Dermis blood vessel endothelial cell (primary cell): ENCODE data around the gene GP9. TPM values are rescaled to one million over a fixed set of nuclear protein-coding genes. Genes with fewer than 3 reads are reported as not detected.
A peak's percentile ranks its signal among the peaks of the same experiment; 100 is the strongest.
"Not testable (repeated sequence)": the region's sequence is repeated elsewhere in the genome, so short reads cannot be mapped to it uniquely, and the experiment has no call there.

Source experiments
- DNase-seq: peaks from one replicate; pipeline ENCODE4 v3.0.0; 2010
- total RNA-seq: library from RNA; depleted of rRNA; stranded (reverse); fragments of >200 nt; gene quantifications from 2 replicates; pipeline ENCODE4 v1.2.3, GENCODE V29; 2014

The GP9 gene
- total RNA-seq, 1 donor from 2014 or later, result not detected

DNA sequence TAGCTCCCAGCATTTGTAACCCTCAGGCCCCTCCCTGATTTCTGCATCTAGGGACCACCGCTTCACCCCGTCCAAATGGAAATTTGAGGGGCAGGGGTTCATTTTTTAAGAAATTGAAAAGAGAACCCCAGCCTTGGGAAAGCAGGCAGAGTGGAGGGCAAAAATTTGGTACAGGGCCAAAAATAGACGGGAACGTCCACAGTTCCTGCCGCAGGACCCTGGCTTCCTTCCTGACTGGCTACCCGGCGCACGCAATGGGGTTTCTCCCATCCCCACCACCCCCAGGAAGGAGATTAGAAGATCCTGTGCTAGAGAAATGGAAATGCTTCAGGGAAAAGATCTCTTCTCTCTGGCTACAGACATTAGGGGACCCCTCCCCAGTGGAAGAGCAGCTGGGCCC is 20.9 kb downstream of the GP9 start:
- DNase-seq, result no peak

DNA sequence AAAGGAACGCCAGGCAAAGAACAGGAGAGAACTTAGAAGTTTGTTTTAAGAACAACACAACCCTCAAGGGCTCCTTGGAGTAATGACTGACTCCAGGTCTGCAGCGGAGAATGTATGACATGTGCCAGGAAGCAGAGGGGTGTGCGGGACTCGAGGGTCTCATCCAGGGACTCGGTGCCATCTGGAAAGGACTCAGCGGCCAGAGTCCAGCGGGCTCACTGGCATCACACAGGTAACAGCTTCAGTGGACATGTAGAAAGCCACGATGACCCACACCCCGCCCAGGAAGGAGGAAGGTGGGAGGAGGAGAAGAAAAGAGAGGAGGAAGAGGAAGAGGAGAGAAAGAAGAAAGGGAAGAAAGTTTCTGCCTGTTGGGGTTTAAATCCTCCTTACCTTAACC is 21.4 kb downstream of the GP9 start:
- no peak for DNase-seq

DNA sequence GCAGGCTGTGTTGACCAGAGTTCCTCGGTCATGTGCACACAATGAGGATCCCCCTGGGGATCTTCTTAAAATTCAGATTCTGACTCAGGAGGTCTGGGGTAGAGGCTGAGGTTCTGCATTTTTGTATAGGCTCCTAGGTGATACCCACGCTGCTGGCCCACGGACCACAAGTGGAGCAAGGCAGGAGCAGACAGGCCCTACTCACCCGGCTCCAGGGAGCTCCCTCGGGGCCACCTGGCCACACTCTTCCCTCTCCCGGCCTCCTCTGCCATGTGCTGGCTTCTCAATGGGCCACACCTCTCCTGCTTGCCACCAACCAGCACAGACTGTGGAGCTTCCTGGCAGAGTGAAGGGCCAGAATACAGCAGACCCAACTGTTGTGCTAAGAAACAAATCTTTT is 23.9 kb downstream of the GP9 start:
- DNase-seq, result no peak

DNA sequence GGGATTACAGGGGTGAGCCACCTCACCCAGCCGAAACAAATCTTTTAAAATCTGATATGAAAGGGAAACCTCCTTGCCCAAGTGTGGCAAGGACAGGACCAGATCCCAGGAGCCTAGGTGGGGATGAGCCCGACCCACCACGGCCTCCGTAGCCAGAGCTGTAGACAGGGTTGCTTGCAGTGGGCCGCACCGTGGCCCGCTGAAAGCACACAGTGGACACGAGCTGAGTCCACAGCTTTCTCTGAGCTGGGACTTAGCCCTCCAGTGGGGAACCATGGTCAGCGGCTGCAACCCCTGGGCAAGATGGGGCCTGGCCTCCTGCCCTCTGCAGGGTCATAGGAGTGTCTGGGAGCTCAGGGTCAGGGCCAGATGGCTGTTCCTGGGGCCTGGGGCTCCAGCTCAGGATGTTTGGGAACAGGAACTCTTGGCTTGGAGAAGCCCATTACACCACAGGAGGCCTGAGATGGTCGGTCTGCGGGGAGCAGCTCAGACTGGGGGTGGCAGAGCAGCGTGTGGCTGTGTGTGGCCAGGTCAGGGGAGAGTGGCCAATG is 24.7 kb downstream of the GP9 start:
- DNase-seq, result no peak

DNA sequence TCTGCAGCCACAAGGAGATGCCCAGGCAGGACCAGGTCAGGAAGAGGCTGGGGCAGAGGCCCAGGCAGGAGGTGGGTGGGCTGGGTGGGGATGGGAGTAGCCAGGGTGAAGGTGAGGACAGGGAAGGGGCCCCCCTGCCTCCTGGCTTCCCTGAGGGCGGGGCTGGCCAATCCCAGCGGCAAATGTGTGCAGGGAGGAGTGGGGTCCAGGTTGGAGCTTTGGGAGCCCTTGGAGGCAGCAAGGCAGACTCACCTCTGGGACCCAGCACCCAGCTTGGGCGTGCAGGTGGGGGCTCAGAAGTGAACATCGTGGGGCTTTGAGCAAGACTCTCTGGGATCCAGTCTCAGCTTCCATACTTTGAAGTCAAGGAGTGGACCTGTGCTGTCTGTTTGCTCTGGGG is 25.2 kb downstream of the GP9 start:
- DNase-seq, result no peak

DNA sequence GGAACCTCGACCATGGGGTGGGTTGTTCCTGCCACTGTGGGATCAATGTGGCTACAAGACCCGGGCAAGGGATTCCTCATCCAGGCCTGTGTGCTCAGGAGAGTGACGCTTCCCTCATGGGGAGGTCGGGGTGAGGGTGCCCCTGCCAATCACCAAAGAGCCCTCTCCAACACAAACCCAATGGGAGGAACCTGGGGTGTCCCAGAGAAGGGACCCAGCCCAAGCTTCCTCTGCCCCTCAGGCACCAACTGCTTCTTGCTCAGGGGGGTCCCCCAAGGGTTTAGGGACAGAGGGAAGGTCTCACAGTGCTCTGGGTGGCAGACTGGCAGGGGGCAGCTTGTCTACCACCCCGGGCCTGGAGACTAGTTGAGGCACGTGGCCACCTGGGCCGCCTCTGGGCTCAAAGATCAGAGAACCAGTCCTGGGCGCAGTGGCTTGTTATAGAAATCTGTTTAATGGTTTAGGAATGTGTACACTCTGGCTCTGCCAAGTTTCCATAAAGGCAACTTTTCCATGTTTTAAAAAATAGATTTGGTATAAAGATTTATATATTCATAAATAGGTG is 26.6 kb downstream of the GP9 start:
- DNase-seq, result peak; percentile 63

DNA sequence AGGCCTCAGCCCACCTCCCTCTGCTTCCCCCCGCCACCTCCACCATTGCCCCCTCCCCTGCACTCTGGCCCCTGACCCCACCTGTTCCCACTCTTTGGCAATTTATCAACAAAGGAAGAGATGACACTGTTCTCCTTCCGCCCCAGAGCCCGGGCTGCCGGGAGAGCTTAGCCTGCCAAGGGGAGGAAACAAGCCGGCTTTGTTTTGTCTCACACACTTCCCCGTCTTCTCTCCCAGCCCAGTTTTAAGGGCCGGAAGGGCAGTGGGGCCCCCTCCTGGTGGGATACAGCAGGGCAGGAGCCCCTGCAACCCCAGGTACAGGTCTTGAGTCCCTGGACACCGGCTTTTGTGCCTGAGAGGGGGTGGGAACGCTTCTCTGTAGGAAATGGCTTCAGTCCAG is 27.3 kb downstream of the GP9 start:
- DNase-seq, result peak; percentile 79

DNA sequence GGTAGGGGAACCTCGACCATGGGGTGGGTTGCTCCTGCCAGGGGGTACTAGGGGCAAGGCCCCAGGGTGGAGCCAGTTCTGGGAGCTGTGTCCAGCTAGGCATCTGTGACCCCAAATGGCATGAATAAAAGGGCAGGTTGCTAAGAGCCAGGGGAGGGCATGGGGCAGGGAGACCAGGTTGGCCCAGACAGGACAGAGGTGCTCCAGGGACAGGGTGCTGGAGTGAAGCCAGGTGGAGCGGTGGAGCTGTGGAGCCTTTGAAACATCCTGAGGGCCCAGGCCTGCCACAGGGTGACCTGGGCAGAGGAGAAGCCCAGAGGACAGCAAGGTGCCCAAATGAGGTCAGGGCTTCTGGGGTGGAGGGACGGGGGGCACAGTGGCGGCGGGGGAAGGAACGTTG is 27.7 kb downstream of the GP9 start:
- DNase-seq, result not testable (repeated sequence)

DNA sequence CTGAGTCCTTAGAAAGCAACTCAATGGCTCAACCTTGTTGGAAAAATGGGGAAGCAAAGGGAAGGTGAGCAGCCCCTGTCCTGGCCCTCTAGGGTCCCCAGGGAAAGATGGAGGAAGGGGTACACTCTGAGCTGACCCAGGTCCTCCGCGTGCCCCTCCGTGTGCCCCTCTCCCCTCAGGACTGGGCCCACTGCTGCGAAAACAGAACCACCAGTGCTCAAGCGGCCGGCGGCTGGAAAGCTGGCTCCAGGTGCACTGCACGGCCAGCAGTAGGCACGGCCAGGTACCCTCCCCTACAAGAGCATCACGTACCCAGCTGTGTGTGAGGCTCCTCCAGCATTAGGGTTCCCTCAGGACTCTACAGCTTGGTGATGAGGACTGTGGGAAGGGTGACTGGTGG is 34.7 kb downstream of the GP9 start:
- no peak for DNase-seq

DNA sequence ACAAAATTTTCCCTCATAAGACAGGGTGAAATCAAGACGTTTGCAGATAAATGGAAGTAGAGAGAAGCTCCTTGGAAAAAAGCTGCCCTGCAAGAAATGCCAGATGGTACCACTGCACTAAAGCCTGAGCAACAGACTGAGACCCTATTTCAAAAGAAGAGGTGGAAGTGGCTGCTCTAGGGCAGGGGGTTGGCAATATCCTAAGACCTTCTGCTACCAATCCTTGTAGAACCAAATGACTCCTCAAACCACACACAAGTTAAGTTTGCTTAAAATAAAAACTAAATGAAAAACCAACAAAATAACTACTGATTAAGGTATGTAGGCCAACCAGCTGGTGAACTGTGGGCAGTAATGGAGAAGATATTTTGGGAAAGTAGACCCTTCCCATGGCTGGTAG is 39.7 kb downstream of the GP9 start:
- no peak for DNase-seq

DNA sequence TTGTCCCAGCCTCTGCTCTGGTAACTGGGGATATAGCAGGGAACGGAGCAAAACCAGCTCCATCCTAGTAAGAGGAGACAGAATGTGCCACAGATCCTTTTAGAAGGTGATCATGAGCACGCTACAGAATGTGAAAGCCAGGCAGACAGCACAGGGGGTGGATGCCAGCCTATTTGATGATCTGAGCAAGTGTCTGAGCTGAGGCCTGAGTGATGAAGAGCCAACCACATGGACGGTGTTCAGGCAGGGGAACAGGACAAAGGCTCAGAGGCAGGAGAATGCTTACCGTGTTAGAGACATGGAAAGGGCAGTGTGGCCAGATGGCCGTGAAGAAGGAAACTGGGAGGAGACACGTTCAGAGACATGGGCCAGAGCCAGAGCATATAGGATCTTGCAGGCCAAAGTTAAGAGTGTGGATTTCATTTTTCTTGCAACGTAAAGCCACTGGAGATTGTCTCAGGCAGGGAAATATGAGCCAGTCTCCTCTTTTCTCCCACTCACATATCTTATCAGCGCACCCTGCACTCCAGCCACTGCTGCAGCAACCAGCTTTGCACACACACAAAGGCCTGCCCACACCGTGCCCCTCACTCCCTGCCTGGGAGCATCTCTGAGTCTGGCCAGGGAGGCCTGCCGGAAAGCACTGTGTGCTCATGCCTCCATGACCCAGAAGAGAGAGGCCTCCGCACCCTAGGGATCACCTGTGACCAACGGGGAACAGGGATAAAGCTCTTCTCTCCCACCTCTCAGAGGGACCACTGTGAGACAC is 41.0 kb downstream of the GP9 start:
- DNase-seq, result no peak

DNA sequence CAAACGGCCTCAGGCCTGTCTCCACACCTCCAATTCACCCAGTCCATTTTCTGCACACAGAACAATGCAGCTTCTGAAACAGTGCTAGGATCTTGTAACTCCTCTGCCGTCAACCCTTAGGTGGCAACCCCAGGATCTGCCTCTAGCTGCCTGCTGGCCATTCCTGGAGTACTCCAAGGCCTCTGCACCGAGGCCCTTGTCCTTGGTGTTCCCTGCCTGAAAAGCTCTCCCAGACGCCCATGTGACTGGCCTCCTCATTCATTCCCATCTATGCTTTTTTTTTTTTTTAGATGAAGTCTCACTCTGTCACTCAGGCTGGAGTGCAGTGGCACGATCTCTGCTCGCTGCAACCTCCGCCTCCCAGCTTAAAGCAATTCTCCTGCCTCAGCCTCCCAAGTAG is 42.7 kb downstream of the GP9 start:
- DNase-seq, result no peak

DNA sequence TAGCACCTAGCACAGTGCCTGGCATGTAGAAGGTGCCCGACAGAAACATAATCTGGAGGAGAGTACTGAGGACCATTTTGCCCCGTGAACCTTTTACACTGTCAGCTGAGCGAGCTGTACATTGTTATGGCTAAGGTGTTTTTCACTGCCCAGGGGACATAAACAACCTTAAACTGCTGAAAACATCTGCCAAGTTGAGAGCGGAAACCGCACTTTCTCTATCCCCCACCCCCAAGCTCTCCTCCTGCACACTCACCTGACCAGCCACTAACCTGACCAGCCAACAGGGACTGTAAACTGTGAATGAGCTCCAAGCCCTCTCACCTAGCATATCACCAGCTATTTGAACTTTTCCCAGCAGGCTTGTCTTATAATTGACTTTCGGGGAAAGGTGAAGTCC is 43.5 kb downstream of the GP9 start:
- DNase-seq, result no peak

DNA sequence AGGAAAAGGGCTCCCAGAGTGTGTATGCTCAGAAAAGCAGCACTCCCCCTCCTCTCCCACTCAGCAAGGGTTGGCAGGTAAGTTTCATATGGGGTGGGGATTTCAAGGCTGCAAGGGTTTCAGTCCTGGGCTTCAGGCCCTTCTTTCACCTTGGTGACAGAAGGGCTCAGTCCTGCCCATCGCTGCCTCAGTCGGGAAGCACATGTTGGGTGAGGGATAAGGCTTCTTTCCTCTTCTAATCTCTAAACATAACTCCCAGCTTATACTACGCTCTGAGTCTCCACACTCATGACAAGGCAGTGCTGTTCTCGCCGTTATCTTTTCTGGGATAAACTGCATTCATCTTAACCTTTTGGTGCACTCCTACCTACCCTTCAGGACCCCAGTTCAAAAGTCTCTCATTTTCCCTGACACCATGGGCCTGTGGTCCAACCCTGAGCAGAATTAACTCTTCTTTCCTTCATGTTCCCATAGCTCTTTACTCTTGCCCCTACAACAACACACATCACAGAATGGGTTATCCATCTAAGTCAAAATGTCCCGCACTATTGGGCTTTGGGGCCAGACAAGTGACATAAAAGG is 44.0 kb downstream of the GP9 start:
- DNase-seq, result no peak

DNA sequence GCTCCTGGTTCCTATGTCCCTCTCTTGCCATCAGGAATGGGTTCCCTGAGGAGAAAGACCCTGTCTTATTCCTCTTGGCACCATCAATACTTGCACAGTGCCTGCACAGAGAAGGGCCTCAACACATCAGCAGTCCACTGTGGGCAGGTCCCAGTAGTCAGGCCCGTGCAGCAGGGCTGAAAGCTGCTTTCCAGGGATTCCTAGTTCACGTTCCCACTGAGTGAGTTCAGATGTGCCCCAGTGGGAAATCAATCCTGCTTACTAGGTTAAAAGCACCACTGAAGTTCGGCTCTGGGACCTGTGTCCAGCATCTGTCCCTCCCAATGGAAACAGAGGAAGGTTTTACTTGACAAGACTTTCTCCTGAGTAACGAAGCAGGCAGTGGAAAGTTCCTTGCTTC is 45.3 kb downstream of the GP9 start:
- no peak for DNase-seq

DNA sequence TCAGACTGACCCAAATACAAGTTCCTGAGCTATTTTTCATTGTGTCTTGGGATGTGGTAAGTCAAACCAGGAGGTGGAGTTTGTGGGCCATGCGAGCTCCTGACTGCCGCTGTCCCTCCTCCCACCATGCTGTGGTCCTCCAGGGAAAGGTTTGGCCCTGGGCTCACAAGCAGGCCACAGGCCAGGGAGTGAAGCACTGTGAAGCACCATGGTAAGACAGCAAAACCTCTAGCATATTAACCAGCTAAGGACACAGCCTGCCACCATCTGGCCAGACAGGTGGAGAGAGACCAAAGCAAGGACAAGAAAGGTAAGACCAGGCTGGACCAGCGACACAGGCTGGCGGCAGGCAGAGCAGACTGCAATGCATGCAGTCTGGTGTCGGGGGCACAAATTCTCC is 45.7 kb downstream of the GP9 start:
- DNase-seq, result no peak

DNA sequence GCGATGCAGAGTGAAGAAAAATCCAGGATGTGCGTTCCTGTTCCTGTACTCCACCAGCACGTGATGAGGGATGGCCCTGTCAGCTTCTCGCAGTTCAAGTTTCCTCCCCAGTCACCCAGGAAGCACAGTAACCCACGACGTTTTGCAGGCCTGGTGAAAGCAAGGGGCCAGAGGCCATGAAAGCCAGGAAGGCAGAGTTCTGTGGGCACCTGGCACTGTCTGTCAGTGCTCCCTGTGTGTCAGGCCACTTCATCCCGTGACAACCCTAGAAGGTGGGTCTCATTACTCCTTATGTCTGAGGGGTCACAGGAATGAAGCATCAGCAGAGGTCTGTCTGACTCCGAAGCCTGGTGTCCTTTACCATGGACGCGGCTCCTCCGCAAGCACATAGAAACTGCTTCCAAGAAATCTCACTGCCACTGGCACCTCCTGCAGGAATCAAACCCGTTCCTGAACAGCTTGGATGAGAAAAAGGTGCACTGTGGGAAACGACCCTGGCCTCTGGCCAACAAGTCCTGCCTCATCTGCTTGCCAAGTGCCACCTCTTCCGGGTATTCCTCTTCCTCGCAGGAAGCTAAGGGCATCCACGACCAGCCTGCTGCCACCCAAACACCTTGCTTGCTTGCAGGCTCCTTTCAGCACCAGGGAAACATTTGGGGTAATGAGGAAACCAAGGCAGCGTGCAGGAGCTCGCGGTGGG is 46.4 kb downstream of the GP9 start:
- peak; percentile 23 for DNase-seq

DNA sequence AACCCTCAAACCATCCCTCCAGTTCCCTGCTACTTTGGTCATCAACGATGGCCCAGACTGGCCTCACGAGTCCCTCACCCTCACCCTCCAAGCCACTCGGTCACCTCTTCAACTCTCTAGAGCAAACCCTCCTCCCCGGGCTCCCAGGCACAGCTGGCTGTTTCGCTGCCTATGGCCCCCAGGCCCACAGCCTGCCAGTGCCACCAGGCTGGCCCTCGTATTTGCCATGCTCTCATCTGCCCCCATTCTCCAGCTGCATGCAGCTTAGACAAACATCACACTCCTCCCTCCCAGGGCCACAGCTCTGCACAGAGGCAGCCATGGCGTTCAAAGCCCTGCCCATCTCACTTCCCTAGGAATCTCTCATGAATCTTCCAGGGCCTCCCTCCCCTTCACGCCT is 47.2 kb downstream of the GP9 start:
- no peak for DNase-seq

DNA sequence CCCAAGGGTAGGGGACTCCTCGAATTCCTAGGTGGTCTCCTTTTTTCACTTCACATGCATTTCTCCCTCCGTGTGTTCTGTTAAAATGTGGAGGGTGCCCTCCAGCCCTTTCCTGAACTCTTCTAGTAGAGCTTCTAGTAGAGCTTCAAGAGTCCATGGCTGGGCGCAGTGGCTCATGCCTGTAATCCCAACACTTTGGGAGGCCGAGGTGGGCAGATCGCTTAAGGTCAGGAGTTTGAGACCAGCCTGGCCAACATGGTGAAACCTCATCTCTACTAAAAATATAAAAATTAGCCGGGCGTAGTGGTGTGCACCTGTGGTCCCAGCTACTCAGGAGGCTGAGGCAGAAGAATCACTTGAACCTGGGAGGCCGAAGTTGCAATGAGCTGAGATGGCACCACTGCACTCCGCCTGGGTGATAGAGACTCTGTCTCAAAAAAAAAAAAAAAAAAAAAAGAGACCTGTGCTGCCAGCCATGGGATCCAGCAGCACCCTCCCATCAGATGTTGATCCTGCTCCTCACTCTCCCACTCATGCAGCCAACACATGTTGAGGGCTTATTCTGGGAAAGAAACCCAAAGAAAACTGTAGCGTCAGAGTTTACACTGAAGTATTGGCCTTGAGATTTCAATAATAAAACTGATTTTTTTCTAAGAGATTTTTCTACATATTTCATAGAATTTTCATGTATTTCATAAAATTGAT is 50.6 kb downstream of the GP9 start:
- DNase-seq, result not testable (repeated sequence)
